Cardiac fibroblast (primary cell): Measurements from ENCODE around the gene SLC2A13.

Experiments used
- DNase-seq, 2 donors: peaks; one replicate each; pipeline versions ENCODE4 v3.0.0 to v3.0.0-alpha.2; 2010; ENCODE audit warnings: low read depth in 2 of 2
- H3K4me3 ChIP-seq, 2 donors: replicated peaks in 1 of 2; 1 replicate in 1 of 2; 2 replicates in 1 of 2; pipeline ENCODE4 v1.5.1; 2011; ENCODE audit warnings: low read depth in 2 of 2, low read length in 2 of 2, mild to moderate bottlenecking in 2 of 2, moderate library complexity in 1 of 2
- CTCF ChIP-seq: IDR thresholded peaks from one replicate; pipeline ENCODE4 v1.5.1; 2011; ENCODE audit warnings: low read depth, mild to moderate bottlenecking, low read length, inconsistent platforms

SLC2A13 gene

GRCh38 chr12:39874785-39875184 lies 231.1 kb downstream of the SLC2A13 start:
- DNase-seq: no peak
- no peak overlapping the region for H3K4me3 ChIP-seq
- no peak for TF ChIP-seq CTCF

GRCh38 chr12:39873065-39873464 lies 232.8 kb downstream of the SLC2A13 start:
- peak in 1 of 2 donors; percentile 16 for DNase-seq

DNA sequence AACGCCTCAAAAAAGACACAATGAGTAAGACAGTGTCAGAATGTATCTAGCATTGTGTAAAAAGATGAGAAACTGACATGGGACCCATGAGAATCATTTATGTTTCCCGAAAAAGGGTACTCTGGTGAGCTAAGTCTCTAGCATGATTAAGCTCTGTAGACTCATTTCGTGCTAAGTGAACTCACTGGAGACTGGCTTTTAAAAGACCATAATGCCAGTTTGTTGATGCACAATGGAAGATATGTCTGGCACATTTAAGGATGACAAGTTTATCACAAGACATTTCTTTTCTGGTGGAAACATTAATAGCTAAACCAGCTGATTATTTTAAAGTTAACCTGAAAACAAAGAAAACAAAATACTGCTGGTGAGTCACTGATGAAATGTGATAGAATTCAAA lies 233.5 kb downstream of the SLC2A13 start:
- no peak overlapping the region for H3K4me3 ChIP-seq
- TF ChIP-seq CTCF: no peak
- peak; percentile 26 to 52 for DNase-seq

More at GRCh38 chr12:39873065-39873464, 232.8 kb downstream of the SLC2A13 start:
- H3K4me3 ChIP-seq: no peak overlapping the region
- TF ChIP-seq CTCF: no peak

GRCh38 chr12:39868328-39868725 lies 237.6 kb downstream of the SLC2A13 start:
- H3K4me3 ChIP-seq: no peak overlapping the region
- no peak for TF ChIP-seq CTCF
- DNase-seq: no peak

DNA sequence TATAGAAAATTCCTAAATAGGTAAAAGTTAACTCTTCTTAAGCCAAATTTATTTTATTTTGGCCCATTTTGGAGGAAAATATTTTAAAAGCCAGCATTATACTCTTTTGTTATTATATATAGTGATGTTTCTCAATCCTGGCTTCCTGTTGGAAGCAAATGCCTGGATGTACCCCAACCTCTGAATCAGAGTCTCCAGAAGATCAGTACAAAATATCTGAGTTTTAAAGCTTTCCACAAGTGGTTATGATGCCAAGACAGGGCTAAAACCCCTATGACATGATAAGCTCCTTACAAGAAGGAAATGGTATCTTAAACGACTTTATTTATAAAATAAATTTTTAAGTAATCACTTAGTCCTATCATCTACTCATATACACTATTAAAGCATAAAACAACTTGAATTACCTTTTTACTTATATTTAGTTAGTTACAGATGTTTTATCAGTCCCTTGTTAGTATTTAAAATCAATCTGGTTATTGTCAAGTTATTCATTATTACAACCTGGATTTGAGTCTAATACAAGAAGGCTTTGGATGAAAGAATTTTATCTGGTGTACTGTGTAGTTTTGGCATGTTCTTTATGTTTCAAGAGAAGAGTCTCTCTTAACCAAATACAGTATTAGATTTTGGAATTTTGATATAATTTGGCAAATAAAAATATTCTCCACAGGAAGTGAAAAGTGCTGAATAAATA lies 238.1 kb downstream of the SLC2A13 start:
- no peak for TF ChIP-seq CTCF
- DNase-seq: peak; percentile 25 to 43
- H3K4me3 ChIP-seq: no peak overlapping the region

- no peak for TF ChIP-seq CTCF
- no peak overlapping the region for H3K4me3 ChIP-seq
- DNase-seq: no peak
Measured at GRCh38 chr12:39866135-39866534, 239.7 kb downstream of the SLC2A13 start.

- no peak for TF ChIP-seq CTCF
- H3K4me3 ChIP-seq: no peak overlapping the region
- no peak for DNase-seq
Measured at GRCh38 chr12:39860695-39861094, 245.2 kb downstream of the SLC2A13 start.
